ENCODE data around the gene MCTP2.
"Not testable (repeated sequence)": the region's sequence is repeated elsewhere in the genome, so short reads cannot be mapped to it uniquely, and the experiment has no call there.

The MCTP2 gene

GRCh38 chr15:94243003-94243402 is 11.6 kb downstream of the MCTP2 start:
- H3K9me3 Mint-ChIP-seq; H3K27ac Mint-ChIP-seq; DNase-seq (ENCODE audit: low spot score); H3K27me3 Mint-ChIP-seq (ENCODE audit: low read depth); H3K4me3 Mint-ChIP-seq: not testable (repeated sequence)
- Mint-ChIP-seq H3K4me1 (ENCODE audit: low read depth) (peaks cover 49% of the 10 kb centered on the region), H3K36me3 (ENCODE audit: low read depth) (peaks cover 21% of the 10 kb centered on the region)

- no peak for DNase-seq (ENCODE audit: low spot score)
- Mint-ChIP-seq H3K36me3 (ENCODE audit: low read depth) (peaks cover 21% of the 10 kb centered on the region), H3K4me3 (no peak overlapping the region), H3K27me3 (ENCODE audit: low read depth) (no peaks in the 10 kb centered on the region), H3K9me3 (no peaks in the 10 kb centered on the region), H3K4me1 (ENCODE audit: low read depth) (peaks cover 49% of the 10 kb centered on the region), H3K27ac (no peak overlapping the region)
Observed at GRCh38 chr15:94243418-94243817, 12.1 kb downstream of the MCTP2 start.

GRCh38 chr15:94246016-94246415 is 14.7 kb downstream of the MCTP2 start:
- Mint-ChIP-seq H3K4me1 (ENCODE audit: low read depth) (peaks cover 36% of the 10 kb centered on the region), H3K27me3 (ENCODE audit: low read depth) (no peaks in the 10 kb centered on the region), H3K9me3 (no peaks in the 10 kb centered on the region), H3K36me3 (ENCODE audit: low read depth) (peaks cover 21% of the 10 kb centered on the region), H3K27ac (no peak overlapping the region), H3K4me3 (no peak overlapping the region)
- DNase-seq (ENCODE audit: low spot score), result no peak

- peaks cover 33% of the 10 kb centered on the region for H3K36me3 Mint-ChIP-seq (ENCODE audit: low read depth)
- no peak overlapping the region for H3K4me3 Mint-ChIP-seq
- DNase-seq (ENCODE audit: low spot score), result no peak
- no peak overlapping the region for H3K27ac Mint-ChIP-seq
- no peaks in the 10 kb centered on the region for H3K27me3 Mint-ChIP-seq (ENCODE audit: low read depth)
- H3K4me1 Mint-ChIP-seq (ENCODE audit: low read depth), result peaks cover 32% of the 10 kb centered on the region
- H3K9me3 Mint-ChIP-seq, result peaks cover 10% of the 10 kb centered on the region
Observed at GRCh38 chr15:94247789-94248638, 16.7 kb downstream of the MCTP2 start.

- H3K9me3 Mint-ChIP-seq, result peaks cover 14% of the 10 kb centered on the region
- peaks cover 42% of the 10 kb centered on the region for H3K36me3 Mint-ChIP-seq (ENCODE audit: low read depth)
- no peak overlapping the region for H3K4me3 Mint-ChIP-seq
Observed at GRCh38 chr15:94250801-94251200, 19.4 kb downstream of the MCTP2 start.

GRCh38 chr15:94252223-94252766 is 20.9 kb downstream of the MCTP2 start:
- DNase-seq (ENCODE audit: low spot score), result no peak
- H3K4me1 Mint-ChIP-seq (ENCODE audit: low read depth), result peaks cover 49% of the 10 kb centered on the region
- no peaks in the 10 kb centered on the region for H3K27me3 Mint-ChIP-seq (ENCODE audit: low read depth)
- H3K27ac Mint-ChIP-seq, result no peak overlapping the region
- H3K4me3 Mint-ChIP-seq, result no peak overlapping the region
- H3K36me3 Mint-ChIP-seq (ENCODE audit: low read depth), result peaks cover 35% of the 10 kb centered on the region
- H3K9me3 Mint-ChIP-seq, result peaks cover 14% of the 10 kb centered on the region

More at GRCh38 chr15:94250801-94251200, 19.4 kb downstream of the MCTP2 start:
- DNase-seq (ENCODE audit: low spot score), result no peak
- Mint-ChIP-seq H3K27ac (peak overlapping the region; percentile 27), H3K27me3 (ENCODE audit: low read depth) (no peaks in the 10 kb centered on the region), H3K4me1 (ENCODE audit: low read depth) (peaks cover 48% of the 10 kb centered on the region)

- H3K4me3 Mint-ChIP-seq, result peak overlapping the region; percentile 26
- H3K27ac Mint-ChIP-seq, result no peak overlapping the region
Observed at GRCh38 chr15:94252906-94253491, 21.6 kb downstream of the MCTP2 start.

GRCh38 chr15:94253742-94254141 is 22.4 kb downstream of the MCTP2 start:
- Mint-ChIP-seq H3K9me3 (peaks cover 14% of the 10 kb centered on the region), H3K27me3 (ENCODE audit: low read depth) (no peaks in the 10 kb centered on the region), H3K27ac (no peak overlapping the region), H3K36me3 (ENCODE audit: low read depth) (peaks cover 38% of the 10 kb centered on the region), H3K4me1 (ENCODE audit: low read depth) (peaks cover 49% of the 10 kb centered on the region), H3K4me3 (peak overlapping the region; percentile 26)
- DNase-seq (ENCODE audit: low spot score), result no peak

More at GRCh38 chr15:94252906-94253491, 21.6 kb downstream of the MCTP2 start:
- no peaks in the 10 kb centered on the region for H3K27me3 Mint-ChIP-seq (ENCODE audit: low read depth)
- peaks cover 45% of the 10 kb centered on the region for H3K4me1 Mint-ChIP-seq (ENCODE audit: low read depth)
- no peak for DNase-seq (ENCODE audit: low spot score)
- H3K36me3 Mint-ChIP-seq (ENCODE audit: low read depth), result peaks cover 34% of the 10 kb centered on the region
- peaks cover 14% of the 10 kb centered on the region for H3K9me3 Mint-ChIP-seq

- Mint-ChIP-seq H3K4me3 (no peak overlapping the region), H3K27me3 (ENCODE audit: low read depth) (no peaks in the 10 kb centered on the region), H3K27ac (no peak overlapping the region), H3K4me1 (ENCODE audit: low read depth) (peaks cover 56% of the 10 kb centered on the region), H3K9me3 (peaks cover 14% of the 10 kb centered on the region), H3K36me3 (ENCODE audit: low read depth) (peaks cover 45% of the 10 kb centered on the region)
- DNase-seq (ENCODE audit: low spot score), result no peak
Observed at GRCh38 chr15:94255540-94255939, 24.2 kb downstream of the MCTP2 start.

- DNase-seq (ENCODE audit: low spot score), result no peak
- no peaks in the 10 kb centered on the region for H3K27me3 Mint-ChIP-seq (ENCODE audit: low read depth)
- no peak overlapping the region for H3K27ac Mint-ChIP-seq
- peaks cover 13% of the 10 kb centered on the region for H3K9me3 Mint-ChIP-seq
- peaks cover 45% of the 10 kb centered on the region for H3K36me3 Mint-ChIP-seq (ENCODE audit: low read depth)
- no peak overlapping the region for H3K4me3 Mint-ChIP-seq
- H3K4me1 Mint-ChIP-seq (ENCODE audit: low read depth), result peaks cover 56% of the 10 kb centered on the region
Observed at GRCh38 chr15:94256511-94256910, 25.1 kb downstream of the MCTP2 start.

GRCh38 chr15:94257776-94258175 is 26.4 kb downstream of the MCTP2 start:
- not testable (repeated sequence) for H3K4me3 Mint-ChIP-seq; H3K9me3 Mint-ChIP-seq; H3K27ac Mint-ChIP-seq; DNase-seq (ENCODE audit: low spot score); H3K27me3 Mint-ChIP-seq (ENCODE audit: low read depth)
- Mint-ChIP-seq H3K36me3 (ENCODE audit: low read depth) (peaks cover 36% of the 10 kb centered on the region), H3K4me1 (ENCODE audit: low read depth) (peaks cover 49% of the 10 kb centered on the region)

- H3K36me3 Mint-ChIP-seq (ENCODE audit: low read depth), result peaks cover 34% of the 10 kb centered on the region
- H3K4me1 Mint-ChIP-seq (ENCODE audit: low read depth), result peaks cover 49% of the 10 kb centered on the region
- H3K4me3 Mint-ChIP-seq, result no peak overlapping the region
- H3K9me3 Mint-ChIP-seq, result peaks cover 1% of the 10 kb centered on the region
- DNase-seq (ENCODE audit: low spot score), result no peak
- no peaks in the 10 kb centered on the region for H3K27me3 Mint-ChIP-seq (ENCODE audit: low read depth)
- H3K27ac Mint-ChIP-seq, result peak overlapping the region; percentile 16
Observed at GRCh38 chr15:94258246-94258645, 26.9 kb downstream of the MCTP2 start.

GRCh38 chr15:94259121-94259751 is 27.9 kb downstream of the MCTP2 start:
- Mint-ChIP-seq H3K4me1 (ENCODE audit: low read depth) (peaks cover 47% of the 10 kb centered on the region), H3K36me3 (ENCODE audit: low read depth) (peaks cover 33% of the 10 kb centered on the region), H3K27me3 (ENCODE audit: low read depth) (no peaks in the 10 kb centered on the region), H3K4me3 (no peak overlapping the region), H3K27ac (no peak overlapping the region), H3K9me3 (no peaks in the 10 kb centered on the region)
- DNase-seq (ENCODE audit: low spot score), result no peak

GRCh38 chr15:94259863-94260262 is 28.5 kb downstream of the MCTP2 start:
- no peaks in the 10 kb centered on the region for H3K27me3 Mint-ChIP-seq (ENCODE audit: low read depth)
- H3K4me3 Mint-ChIP-seq, result no peak overlapping the region
- no peaks in the 10 kb centered on the region for H3K9me3 Mint-ChIP-seq
- H3K4me1 Mint-ChIP-seq (ENCODE audit: low read depth), result peaks cover 45% of the 10 kb centered on the region
- H3K36me3 Mint-ChIP-seq (ENCODE audit: low read depth), result peaks cover 31% of the 10 kb centered on the region
- H3K27ac Mint-ChIP-seq, result no peak overlapping the region
- no peak for DNase-seq (ENCODE audit: low spot score)
